HCT116 (cell line): ENCODE measurements around the gene HILPDA. TPM values are rescaled to one million over a fixed set of nuclear protein-coding genes. Genes with fewer than 3 reads are reported as not detected.

Experiments
- ATAC-seq: fragments of 200-7000 bp; cut with Tn5 transposase; 2 replicates; pipeline ENCODE4 v1.9.1; 2020; ENCODE audit warnings: mild to moderate bottlenecking, moderate library complexity
- BruUV-seq: library from RNA; stranded (reverse); fragments of 400-500 nt; replicated peaks from 2 replicates; lab custom pipeline; 2021; lab: Mats Ljungman, UMichigan
- CTCF ChIA-PET: fragments of 300-600 bp; sonication (Branson Sonifier 250); formaldehyde crosslinking; loops from one replicate; lab custom pipeline; 2021; ENCODE audit warnings: antibody characterized with exemption; lab: Charles Lee
- POLR2A ChIA-PET: fragments of 300-600, 350-600 bp; sonication (Branson Sonifier 250); formaldehyde crosslinking; loops from one replicate; lab custom pipeline; 2021; ENCODE audit warnings: antibody characterized with exemption; lab: Charles Lee
- RAD21 ChIA-PET, 2 experiments: fragments of 300-600 bp; sonication (Branson Sonifier 250); formaldehyde crosslinking; loops; one replicate each; lab custom pipeline; 2023; ENCODE audit warnings: low total read pairs in 2 of 2; ENCODE audit not compliant: uncharacterized antibody in 2 of 2, unreplicated experiment in 2 of 2, low non-redundant PET in 1 of 2; lab: Charles Lee
- DNase-seq: peaks from one replicate; pipeline ENCODE4 v3.0.0-alpha.2; 2010; ENCODE audit warnings: low read depth, low spot score
- H2AFZ ChIP-seq: fragments of 200-600 bp; shearing (Covaris generic), sonication (generic); 2 replicates; pipeline ENCODE4 v1.6.1; 2017; ENCODE audit warnings: low read depth, mixed run types, mixed read lengths, antibody characterized with exemption, low read length; ENCODE audit not compliant: poor library complexity, severe bottlenecking
- H3K27ac ChIP-seq: 2 replicates; pipeline ENCODE4 v1.5.1; 2012; ENCODE audit warnings: low read depth, low read length
- H3K27me3 ChIP-seq: fragments of 200-600 bp; sonication (generic); 2 replicates; pipeline ENCODE4 v1.6.1; 2016; ENCODE audit warnings: mixed run types, low read length, mixed read lengths; ENCODE audit not compliant: insufficient read depth
- H3K36me3 ChIP-seq, 2 experiments: fragments of 200-500 bp in 1 of 2; fragments of 200-600 bp in 1 of 2; sonication (Bioruptor generic) in 1 of 2; sonication (generic) in 1 of 2; 2 replicates each; pipeline versions ENCODE4 v1.5.1 to v1.6.1; 2014 to 2016; ENCODE audit warnings: low read length in 2 of 2, inconsistent platforms in 1 of 2, mixed read lengths in 1 of 2, mixed run types in 1 of 2; ENCODE audit not compliant: insufficient read depth in 2 of 2, control insufficient read depth in 1 of 2
- H3K4me1 ChIP-seq, 2 experiments: fragments of 200-600 bp in 1 of 2; sonication (generic) in 1 of 2; 2 replicates each; pipeline versions ENCODE4 v1.5.1 to v1.6.1; 2012 to 2017; ENCODE audit warnings: low read length in 2 of 2, inconsistent platforms in 1 of 2, mild to moderate bottlenecking in 1 of 2, mixed read lengths in 1 of 2, mixed run types in 1 of 2, moderate library complexity in 1 of 2; ENCODE audit not compliant: insufficient read depth in 2 of 2, control insufficient read depth in 1 of 2
- H3K4me2 ChIP-seq: fragments of 200-600 bp; sonication (generic); 2 replicates; pipeline ENCODE4 v1.6.1; 2017; ENCODE audit warnings: mixed run types, low read length, mixed read lengths
- H3K4me3 ChIP-seq, 2 experiments: fragments of 200-600 bp in 1 of 2; sonication (generic) in 1 of 2; replicated peaks in 1 of 2; 2 replicates each; pipeline ENCODE4 v1.5.1; 2011 to 2016; ENCODE audit warnings: low read length in 2 of 2, control low read depth in 1 of 2, low read depth in 1 of 2, mild to moderate bottlenecking in 1 of 2, mixed read lengths in 1 of 2, mixed run types in 1 of 2
- H3K79me2 ChIP-seq: fragments of 200-600 bp; sonication (generic); 2 replicates; pipeline ENCODE4 v1.6.1; 2017; ENCODE audit warnings: mild to moderate bottlenecking, mixed run types, low read length, moderate library complexity, mixed read lengths; ENCODE audit not compliant: insufficient read depth
- H3K9ac ChIP-seq: fragments of 200-600 bp; sonication (generic); 2 replicates; pipeline ENCODE4 v1.6.1; 2016; ENCODE audit warnings: low read length, mixed read lengths
- H3K9me2 ChIP-seq: fragments of 200-600 bp; sonication (generic), shearing (Covaris generic); 2 replicates; pipeline ENCODE4 v1.6.1; 2017; ENCODE audit warnings: mixed run types, mild to moderate bottlenecking, moderate library complexity; ENCODE audit not compliant: insufficient read depth
- H3K9me3 ChIP-seq, 2 experiments: fragments of 200-500 bp in 1 of 2; fragments of 200-600 bp in 1 of 2; sonication (Bioruptor generic) in 1 of 2; sonication (generic) in 1 of 2; 2 replicates each; pipeline ENCODE4 v1.6.1; 2014 to 2017; ENCODE audit warnings: low read length in 2 of 2, mixed read lengths in 2 of 2, inconsistent platforms in 1 of 2, low read depth in 1 of 2, mild to moderate bottlenecking in 1 of 2, mixed run types in 1 of 2, moderate library complexity in 1 of 2; ENCODE audit not compliant: control insufficient read depth in 1 of 2, insufficient read depth in 1 of 2
- H4K20me1 ChIP-seq: fragments of 200-600 bp; sonication (generic), shearing (Covaris generic); 2 replicates; pipeline ENCODE4 v1.6.1; 2017; ENCODE audit warnings: mixed run types, mild to moderate bottlenecking, moderate library complexity; ENCODE audit not compliant: insufficient read depth
- EGR1 ChIP-seq: IDR thresholded peaks from 2 replicates; pipeline ENCODE4 v1.6.1; 2012; ENCODE audit warnings: low read depth
- EZH2 ChIP-seq: fragments of 200-600 bp; sonication (generic); IDR thresholded peaks from 2 replicates; pipeline ENCODE4 v1.6.1; 2017; ENCODE audit warnings: antibody characterized with exemption, mixed run types
- EZH2phosphoT487 ChIP-seq: fragments of 200-600 bp; IDR thresholded peaks from 2 replicates; pipeline ENCODE4 v1.6.1; 2018; ENCODE audit warnings: antibody characterized with exemption, borderline replicate concordance
- MAX ChIP-seq: IDR thresholded peaks from 2 replicates; pipeline ENCODE4 v1.6.1; 2012
- POLR2AphosphoS5 ChIP-seq: IDR thresholded peaks from 2 replicates; pipeline ENCODE4 v1.6.1; 2011; ENCODE audit warnings: mild to moderate bottlenecking, low read depth, low read length, moderate library complexity
- RAD21 ChIP-seq: IDR thresholded peaks from 2 replicates; pipeline ENCODE4 v1.6.1; 2012; ENCODE audit warnings: low read depth, mild to moderate bottlenecking
- SIN3A ChIP-seq: IDR thresholded peaks from 2 replicates; pipeline ENCODE4 v1.6.1; 2012; ENCODE audit warnings: low read depth
- ZBTB33 ChIP-seq: IDR thresholded peaks from 2 replicates; pipeline ENCODE4 v1.6.1; 2011; ENCODE audit warnings: mild to moderate bottlenecking, low read length, moderate library complexity; ENCODE audit not compliant: insufficient replicate concordance; ENCODE audit errors: extremely low read depth
- ZFX ChIP-seq: fragments of 450-650 bp; IDR thresholded peaks from 2 replicates; pipeline ENCODE4 v1.6.1; 2017
- ZNF274 ChIP-seq: fragments of 200-500 bp; sonication (Bioruptor generic); IDR thresholded peaks from 2 replicates; pipeline ENCODE4 v1.6.1; 2014; ENCODE audit warnings: mild to moderate bottlenecking, low read depth, low read length, inconsistent platforms
- intact Hi-C: fragments of 100-400 bp; cut with micrococcal nuclease; formaldehyde crosslinking; loops from 2 replicates; pipeline ENCODE4 v1.10.0; 2022
- total RNA-seq: library from RNA; stranded (reverse); gene quantifications from one replicate; pipeline ENCODE4 v1.2.1, GENCODE V29; 2021; ENCODE audit not compliant: unreplicated experiment
- TF ChIP-seq, protein P1 (sequence below): IDR thresholded peaks from 2 replicates; pipeline ENCODE4 v1.6.1; 2012; ENCODE audit warnings: low read depth

HILPDA gene
- total RNA-seq, 1 experiment from 2014 or later, result 32.8 TPM

GRCh38 chr7:128437426-128438332, 18.0 kb upstream of the HILPDA start:
- Histone ChIP-seq H3K4me2 (no peak overlapping the region), H3K4me3 (no peak overlapping the region), H4K20me1 (no peaks in the 10 kb centered on the region), H3K9me3 (no peaks in the 10 kb centered on the region), H2AFZ (no peak overlapping the region), H3K79me2 (no peaks in the 10 kb centered on the region), H3K4me1 (no peaks in the 10 kb centered on the region), H3K27ac (no peak overlapping the region), H3K9ac (no peak overlapping the region), H3K27me3 (no peaks in the 10 kb centered on the region), H3K36me3 (no peaks in the 10 kb centered on the region), H3K9me2 (no peaks in the 10 kb centered on the region)
- BruUV-seq, result no TSS peak
- DNase-seq, result no peak
- intact Hi-C loops, result no loop called here
- TF ChIP-seq ZNF274 (no peak), MAX (no peak), SIN3A (no peak), EGR1 (no peak), EZH2phosphoT487 (no peak), POLR2AphosphoS5 (no peak), EZH2 (no peak), ZBTB33 (no peak), ZFX (no peak), RAD21 (no peak)
- TF ChIP-seq, protein P1, sequence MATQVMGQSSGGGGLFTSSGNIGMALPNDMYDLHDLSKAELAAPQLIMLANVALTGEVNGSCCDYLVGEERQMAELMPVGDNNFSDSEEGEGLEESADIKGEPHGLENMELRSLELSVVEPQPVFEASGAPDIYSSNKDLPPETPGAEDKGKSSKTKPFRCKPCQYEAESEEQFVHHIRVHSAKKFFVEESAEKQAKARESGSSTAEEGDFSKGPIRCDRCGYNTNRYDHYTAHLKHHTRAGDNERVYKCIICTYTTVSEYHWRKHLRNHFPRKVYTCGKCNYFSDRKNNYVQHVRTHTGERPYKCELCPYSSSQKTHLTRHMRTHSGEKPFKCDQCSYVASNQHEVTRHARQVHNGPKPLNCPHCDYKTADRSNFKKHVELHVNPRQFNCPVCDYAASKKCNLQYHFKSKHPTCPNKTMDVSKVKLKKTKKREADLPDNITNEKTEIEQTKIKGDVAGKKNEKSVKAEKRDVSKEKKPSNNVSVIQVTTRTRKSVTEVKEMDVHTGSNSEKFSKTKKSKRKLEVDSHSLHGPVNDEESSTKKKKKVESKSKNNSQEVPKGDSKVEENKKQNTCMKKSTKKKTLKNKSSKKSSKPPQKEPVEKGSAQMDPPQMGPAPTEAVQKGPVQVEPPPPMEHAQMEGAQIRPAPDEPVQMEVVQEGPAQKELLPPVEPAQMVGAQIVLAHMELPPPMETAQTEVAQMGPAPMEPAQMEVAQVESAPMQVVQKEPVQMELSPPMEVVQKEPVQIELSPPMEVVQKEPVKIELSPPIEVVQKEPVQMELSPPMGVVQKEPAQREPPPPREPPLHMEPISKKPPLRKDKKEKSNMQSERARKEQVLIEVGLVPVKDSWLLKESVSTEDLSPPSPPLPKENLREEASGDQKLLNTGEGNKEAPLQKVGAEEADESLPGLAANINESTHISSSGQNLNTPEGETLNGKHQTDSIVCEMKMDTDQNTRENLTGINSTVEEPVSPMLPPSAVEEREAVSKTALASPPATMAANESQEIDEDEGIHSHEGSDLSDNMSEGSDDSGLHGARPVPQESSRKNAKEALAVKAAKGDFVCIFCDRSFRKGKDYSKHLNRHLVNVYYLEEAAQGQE, result no peak
- ATAC-seq, result no peak
- ChIA-PET CTCF (interaction anchor here (1.0 kb wide), 1 partner anchor 11 kb away, joined by 3 read pairs; no protein-coding TSS in a partner anchor), POLR2A (no interaction called here), RAD21 (interaction anchor here in 1 of 2 experiments (0.7 kb wide), 1 partner anchor 39 kb away, joined by 3 read pairs; no protein-coding TSS in a partner anchor)
